HEK293 (cell line): ENCODE data around the gene MOB4.

Source experiments
- CTCF ChIA-PET: fragments of 350-600 bp; formaldehyde crosslinking; extraction: SDS; loops from one replicate; lab custom pipeline; 2021; ENCODE audit warnings: antibody characterized with exemption; lab: Yijun Ruan, JAX
- POLR2A ChIA-PET: fragments of 300-600 bp; formaldehyde crosslinking; extraction: SDS; loops from one replicate; lab custom pipeline; 2020; ENCODE audit warnings: antibody characterized with exemption, inconsistent platforms; lab: Yijun Ruan, JAX
- H3K27ac ChIP-seq: fragments of 200-500 bp; sonication (Bioruptor generic); 2 replicates; pipeline ENCODE4 v1.5.1; 2014; ENCODE audit warnings: low read depth, low read length, control low read depth, inconsistent platforms; ENCODE audit errors: extremely low read depth
- H3K36me3 ChIP-seq, 2 experiments: fragments of 200-500 bp in 1 of 2; sonication (Bioruptor generic) in 1 of 2; 1 replicate in 1 of 2; 2 replicates in 1 of 2; pipeline ENCODE4 v1.5.1; 2014 to 2017; ENCODE audit warnings: inconsistent platforms in 2 of 2, low read length in 2 of 2; ENCODE audit not compliant: control insufficient read depth in 2 of 2, insufficient read depth in 1 of 2
- H3K4me1 ChIP-seq: fragments of 200-500 bp; sonication (Bioruptor generic); 2 replicates; pipeline ENCODE4 v1.5.1; 2014; ENCODE audit warnings: mild to moderate bottlenecking, low read length, inconsistent platforms; ENCODE audit not compliant: control insufficient read depth, insufficient read depth
- H3K4me3 ChIP-seq: 2 replicates; pipeline ENCODE4 v1.5.1; 2011; ENCODE audit warnings: low read depth, mild to moderate bottlenecking, control low read depth, low read length, moderate library complexity
- H3K9me3 ChIP-seq: fragments of 200-500 bp; sonication (Bioruptor generic); 2 replicates; pipeline ENCODE4 v1.5.1; 2014; ENCODE audit warnings: low read depth, low read length, inconsistent platforms; ENCODE audit not compliant: control insufficient read depth, insufficient read depth
- BCL6B ChIP-seq: fragments of 450-650 bp; formaldehyde crosslinking; IDR thresholded peaks from 2 replicates; pipeline ENCODE4 v1.5.1; 2017; ENCODE audit warnings: missing biosample characterization, missing genetic modification characterization
- FEZF1 ChIP-seq: fragments of 450-650 bp; formaldehyde crosslinking; IDR thresholded peaks from 2 replicates; pipeline ENCODE4 v1.5.1; 2016; ENCODE audit warnings: missing biosample characterization, missing genetic modification characterization
- HOXD13 ChIP-seq: sonication (generic); formaldehyde crosslinking; IDR thresholded peaks from 2 replicates; pipeline ENCODE4 v1.8.0; 2022; ENCODE audit warnings: missing genetic modification reagents, borderline replicate concordance
- KLF8 ChIP-seq: fragments of 450-650 bp; formaldehyde crosslinking; IDR thresholded peaks from 2 replicates; pipeline ENCODE4 v1.5.1; 2016; ENCODE audit warnings: missing biosample characterization, missing genetic modification characterization
- MYNN ChIP-seq: fragments of 450-650 bp; formaldehyde crosslinking; IDR thresholded peaks from 2 replicates; pipeline ENCODE4 v1.5.1; 2016; ENCODE audit warnings: missing biosample characterization, missing genetic modification characterization, borderline replicate concordance
- PRDM6 ChIP-seq: fragments of 450-650 bp; formaldehyde crosslinking; IDR thresholded peaks from 2 replicates; pipeline ENCODE4 v1.5.1; 2017; ENCODE audit warnings: missing biosample characterization, missing genetic modification characterization
- YY1 ChIP-seq: fragments of 450-650 bp; formaldehyde crosslinking; IDR thresholded peaks from 2 replicates; pipeline ENCODE4 v1.5.1; 2018; ENCODE audit warnings: missing biosample characterization, missing genetic modification characterization
- ZBTB1 ChIP-seq: fragments of 450-650 bp; formaldehyde crosslinking; IDR thresholded peaks from 2 replicates; pipeline ENCODE4 v1.5.1; 2016; ENCODE audit warnings: missing biosample characterization, missing genetic modification characterization
- ZBTB21 ChIP-seq: fragments of 450-650 bp; formaldehyde crosslinking; IDR thresholded peaks from 2 replicates; pipeline ENCODE4 v1.5.1; 2017; ENCODE audit warnings: missing biosample characterization, missing genetic modification characterization
- ZBTB26 ChIP-seq: fragments of 450-650 bp; formaldehyde crosslinking; optimal IDR thresholded peaks from 2 replicates; pipeline ENCODE3; 2016; ENCODE audit warnings: missing biosample characterization, mild to moderate bottlenecking, missing genetic modification characterization
- ZBTB44 ChIP-seq: fragments of 450-650 bp; IDR thresholded peaks from 2 replicates; pipeline ENCODE4 v1.5.1; 2018; ENCODE audit warnings: missing biosample characterization, mild to moderate bottlenecking, missing genetic modification characterization
- ZBTB6 ChIP-seq: fragments of 450-650 bp; formaldehyde crosslinking; IDR thresholded peaks from 2 replicates; pipeline ENCODE4 v1.5.1; 2017; ENCODE audit warnings: missing biosample characterization, missing genetic modification characterization
- ZBTB8A ChIP-seq: fragments of 450-650 bp; formaldehyde crosslinking; IDR thresholded peaks from 2 replicates; pipeline ENCODE4 v1.5.1; 2016; ENCODE audit warnings: missing biosample characterization, missing genetic modification characterization
- ZFP41 ChIP-seq: fragments of 450-650 bp; formaldehyde crosslinking; IDR thresholded peaks from 2 replicates; pipeline ENCODE4 v1.5.1; 2016; ENCODE audit warnings: missing biosample characterization, missing genetic modification characterization, borderline replicate concordance
- ZNF274 ChIP-seq, 2 experiments: fragments of 200-500 bp in 1 of 2; fragments of 450-650 bp in 1 of 2; sonication (Bioruptor generic) in 1 of 2; formaldehyde crosslinking in 1 of 2; IDR thresholded peaks; 2 replicates each; pipeline versions ENCODE4 v1.5.1 to v1.6.1; 2014 to 2016; ENCODE audit warnings: borderline replicate concordance in 1 of 2, inconsistent platforms in 1 of 2, low read length in 1 of 2, missing biosample characterization in 1 of 2, missing genetic modification characterization in 1 of 2
- ZNF341 ChIP-seq: fragments of 450-650 bp; formaldehyde crosslinking; IDR thresholded peaks from 2 replicates; pipeline ENCODE4; 2016; ENCODE audit warnings: low read depth, missing biosample characterization, missing genetic modification characterization
- ZNF354C ChIP-seq: fragments of 450-650 bp; formaldehyde crosslinking; IDR thresholded peaks from 2 replicates; pipeline ENCODE4 v1.5.1; 2016; ENCODE audit warnings: missing biosample characterization, missing genetic modification characterization, low read depth, borderline replicate concordance
- ZNF366 ChIP-seq: fragments of 450-650 bp; formaldehyde crosslinking; conservative IDR thresholded peaks from 2 replicates; pipeline ENCODE4 v1.5.1; 2016; ENCODE audit warnings: missing biosample characterization, missing genetic modification characterization
- ZNF394 ChIP-seq: fragments of 450-650 bp; formaldehyde crosslinking; IDR thresholded peaks from 2 replicates; pipeline ENCODE4 v1.5.1; 2016; ENCODE audit warnings: missing biosample characterization, missing genetic modification characterization, mild to moderate bottlenecking, moderate library complexity, borderline replicate concordance
- ZNF560 ChIP-seq: fragments of 450-650 bp; formaldehyde crosslinking; IDR thresholded peaks from 2 replicates; pipeline ENCODE4 v1.5.1; 2017; ENCODE audit warnings: missing biosample characterization, missing genetic modification characterization, borderline replicate concordance
- ZNF654 ChIP-seq: fragments of 450-650 bp; formaldehyde crosslinking; IDR thresholded peaks from 2 replicates; pipeline ENCODE4 v1.5.1; 2016; ENCODE audit warnings: low read depth, missing biosample characterization, missing genetic modification characterization
- ZNF677 ChIP-seq: fragments of 450-650 bp; IDR thresholded peaks from 2 replicates; pipeline ENCODE4 v1.5.0; 2018; ENCODE audit warnings: missing biosample characterization, mild to moderate bottlenecking, missing genetic modification characterization, moderate library complexity
- ZNF747 ChIP-seq: fragments of 450-650 bp; formaldehyde crosslinking; IDR thresholded peaks from 2 replicates; pipeline ENCODE4 v1.5.1; 2016; ENCODE audit warnings: missing biosample characterization, missing genetic modification characterization
- ZNF76 ChIP-seq: fragments of 450-650 bp; formaldehyde crosslinking; IDR thresholded peaks from 2 replicates; pipeline ENCODE4; 2016; ENCODE audit warnings: low read depth, missing biosample characterization, missing genetic modification characterization, borderline replicate concordance
- ZNF785 ChIP-seq: fragments of 450-650 bp; formaldehyde crosslinking; IDR thresholded peaks from 2 replicates; pipeline ENCODE4 v1.5.1; 2016; ENCODE audit warnings: missing biosample characterization, missing genetic modification characterization
- ZSCAN23 ChIP-seq: fragments of 450-650 bp; formaldehyde crosslinking; IDR thresholded peaks from 2 replicates; pipeline ENCODE4 v1.5.1; 2016; ENCODE audit warnings: missing biosample characterization, missing genetic modification characterization

Gene MOB4

GRCh38 chr2:197591339-197592072 lies 75.6 kb downstream of the MOB4 start (continued):
- no peak for TF ChIP-seq ZBTB21

GRCh38 chr2:197596766-197597165 lies 80.9 kb downstream of the MOB4 start:
- POLR2A ChIA-PET, result interaction anchor here (1.2 kb wide), 1 partner anchor 97 kb away, joined by 3 read pairs; the partner anchor contains the start of genes HSPD1 and HSPE1
- Histone ChIP-seq H3K4me1 (no peaks in the 10 kb centered on the region), H3K9me3 (no peaks in the 10 kb centered on the region), H3K27ac (no peak overlapping the region), H3K36me3 (no peaks in the 10 kb centered on the region), H3K4me3 (no peak overlapping the region)
- CTCF ChIA-PET, result interaction anchor here (0.6 to 1.0 kb wide), 2 partner anchors 418 to 700 kb away, joined by 3 to 4 read pairs; no protein-coding TSS in a partner anchor
- TF ChIP-seq ZNF354C (tag by site-specific recombination) (no peak), ZFP41 (tag by site-specific recombination) (no peak), FEZF1 (no peak), ZBTB44 (tag by site-specific recombination) (no peak), BCL6B (tag by site-specific recombination) (no peak), MYNN (tag by site-specific recombination) (no peak), ZBTB21 (no peak), ZNF677 (tag by site-specific recombination) (no peak), ZNF341 (tag by site-specific recombination) (no peak), YY1 (tag by site-specific recombination) (no peak), ZNF394 (tag by site-specific recombination) (no peak), ZNF747 (no peak)

GRCh38 chr2:197597166-197597565 lies 81.3 kb downstream of the MOB4 start:
- Histone ChIP-seq H3K27ac (no peak overlapping the region), H3K4me1 (no peaks in the 10 kb centered on the region), H3K9me3 (no peaks in the 10 kb centered on the region), H3K4me3 (no peak overlapping the region), H3K36me3 (no peaks in the 10 kb centered on the region)
- POLR2A ChIA-PET, result no interaction called here
- TF ChIP-seq ZNF560 (no peak), ZNF274 (IDR thresholded peaks at IDR 0.05; ENCODE audit: low read length) (no peak), ZNF274 (tag by site-specific recombination; IDR thresholded peaks at IDR 0.05; ENCODE audit: borderline replicate concordance) (no peak), ZBTB8A (no peak), ZBTB6 (tag by site-specific recombination) (no peak), ZNF654 (no peak), ZNF76 (no peak), ZSCAN23 (no peak), ZBTB26 (no peak), MYNN (tag by site-specific recombination) (no peak), PRDM6 (tag by site-specific recombination) (no peak), ZNF785 (tag by site-specific recombination) (no peak), KLF8 (tag by site-specific recombination) (no peak), HOXD13 (CRISPR knock-in tag) (no peak), ZNF366 (no peak), ZBTB1 (tag by site-specific recombination) (no peak)
- CTCF ChIA-PET, result interaction anchor here (1.0 kb wide), 1 partner anchor 699 kb away, joined by 4 read pairs; no protein-coding TSS in a partner anchor
